Activated CD8-positive, alpha-beta memory T cell treated with anti-CD3 and anti-CD28 coated beads, Interleukin-2, amount 50 U/mL, for 1 hour (primary cell): ENCODE data around the gene CLTB.

ENCODE experiments used
- DNase-seq: peaks from one replicate; pipeline ENCODE4 v3.0.0-alpha.2; 2020; ENCODE audit errors: extremely low read depth

Gene CLTB

DNA sequence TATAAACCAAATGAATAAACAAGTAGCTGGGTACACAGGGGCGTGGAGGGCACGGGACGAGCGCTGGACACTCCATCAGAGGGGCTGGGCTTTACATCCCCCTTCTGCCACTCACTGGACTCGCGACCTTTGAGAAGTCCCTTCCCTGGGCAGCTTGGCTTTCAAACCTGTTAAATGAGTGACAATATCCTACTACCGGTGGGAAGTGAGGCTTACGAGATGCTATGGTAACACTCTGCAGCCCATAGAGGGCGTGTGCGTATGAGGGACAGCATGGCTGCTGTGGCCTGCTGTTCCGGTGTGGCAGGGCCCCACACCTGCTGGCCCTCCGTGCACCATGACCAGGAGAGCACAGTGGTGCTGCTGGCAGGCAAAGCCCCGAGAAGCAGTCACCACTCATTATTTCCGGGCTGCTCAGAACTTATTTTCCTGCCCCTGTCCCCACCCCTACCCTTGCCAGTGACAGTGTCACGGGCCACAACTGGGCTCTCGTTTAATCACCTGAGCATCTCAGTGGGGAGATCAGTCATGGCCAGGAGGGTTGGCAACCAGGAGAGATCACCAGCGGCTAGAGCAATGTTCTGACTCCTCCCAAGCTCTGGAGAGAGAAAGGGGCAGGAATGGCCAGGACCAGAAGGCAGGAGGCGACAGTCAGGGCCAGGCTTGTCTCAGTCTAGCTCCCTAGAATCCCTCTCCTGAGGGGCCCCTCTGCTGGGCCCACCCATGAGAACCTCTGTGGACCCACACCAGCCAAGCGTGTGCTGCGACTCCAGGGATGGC lies 10.5 kb downstream of the CLTB start:
- no peak for DNase-seq

DNA sequence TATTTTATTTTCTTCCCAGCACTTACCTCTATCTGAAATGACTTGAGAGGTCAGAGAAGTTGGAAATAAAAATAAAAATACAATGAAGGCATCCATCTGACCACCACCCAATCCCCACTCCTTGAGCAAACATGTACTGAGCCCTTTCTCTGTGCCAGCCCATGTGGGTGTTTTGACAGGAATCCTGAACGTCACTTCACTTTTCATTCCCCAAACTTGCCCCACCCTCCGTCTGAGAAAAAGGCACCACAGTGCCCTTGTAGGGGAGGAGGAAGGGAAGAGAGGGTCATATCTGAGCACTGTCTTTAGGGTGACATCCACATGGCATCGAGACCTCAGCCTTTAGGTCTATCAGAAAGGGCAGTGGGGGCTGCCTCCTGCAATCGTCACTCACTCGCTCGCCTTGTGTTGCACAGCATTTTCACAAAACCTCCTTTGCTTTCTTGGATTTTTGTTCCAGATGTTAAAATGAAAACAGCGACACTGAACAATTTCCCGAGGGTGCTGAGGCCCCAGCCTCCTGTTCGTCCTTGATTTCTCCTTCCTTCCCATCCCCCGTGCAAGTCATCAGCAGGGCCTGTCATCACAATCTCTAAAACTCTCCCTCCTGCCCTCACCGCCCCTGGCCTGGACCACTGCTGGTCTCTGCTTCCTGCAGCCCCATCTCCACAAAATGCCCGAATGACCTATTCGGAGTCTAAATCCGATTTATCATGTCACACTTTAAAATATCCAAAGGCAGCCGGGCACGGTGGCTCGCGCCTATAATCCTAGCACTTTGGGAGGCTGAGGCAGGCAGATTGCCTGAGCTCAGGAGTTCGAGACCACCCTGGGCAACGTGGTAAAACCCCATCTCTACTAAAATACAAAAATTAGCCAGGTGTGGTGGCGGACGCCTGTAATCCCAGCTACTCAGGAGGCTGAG lies 14.8 kb downstream of the CLTB start:
- DNase-seq = no peak

DNA sequence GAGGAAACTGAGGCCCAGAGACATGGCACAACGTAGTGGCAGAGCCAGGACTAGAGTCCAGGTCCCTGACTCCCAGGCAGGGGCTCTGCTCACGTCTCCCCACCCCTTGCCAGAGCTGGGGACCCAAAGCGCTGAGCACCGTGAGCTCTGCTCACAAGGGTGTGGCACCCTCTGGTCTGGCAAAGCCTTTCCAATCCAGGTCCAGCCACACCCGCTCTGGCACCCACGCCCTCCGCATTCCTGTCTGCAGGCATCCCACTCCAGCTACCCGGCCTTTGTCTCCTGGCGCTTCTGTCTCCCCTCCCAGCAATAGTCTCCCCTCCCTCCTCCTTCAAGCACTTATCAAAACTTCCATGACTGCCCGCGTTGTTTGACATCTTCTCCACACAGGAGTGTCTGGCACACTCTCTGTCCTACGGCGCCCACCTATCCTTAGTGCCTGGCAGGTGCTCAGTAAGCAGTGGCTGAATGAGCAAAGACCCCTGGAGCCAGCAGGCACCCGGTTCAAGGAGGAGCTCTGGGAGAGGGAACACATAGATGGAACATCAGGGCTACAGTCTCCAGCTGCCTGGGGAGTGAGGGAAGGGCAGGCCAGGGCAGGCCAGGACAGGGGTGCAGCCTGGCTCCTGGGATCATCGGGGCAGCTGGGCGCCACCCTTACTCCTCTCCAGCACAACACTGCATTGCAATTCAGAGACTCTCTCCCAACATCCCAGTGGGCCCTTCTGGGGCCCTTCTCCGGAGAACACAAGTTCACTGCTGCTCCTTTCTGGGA lies 15.8 kb downstream of the CLTB start:
- no peak for DNase-seq

DNA sequence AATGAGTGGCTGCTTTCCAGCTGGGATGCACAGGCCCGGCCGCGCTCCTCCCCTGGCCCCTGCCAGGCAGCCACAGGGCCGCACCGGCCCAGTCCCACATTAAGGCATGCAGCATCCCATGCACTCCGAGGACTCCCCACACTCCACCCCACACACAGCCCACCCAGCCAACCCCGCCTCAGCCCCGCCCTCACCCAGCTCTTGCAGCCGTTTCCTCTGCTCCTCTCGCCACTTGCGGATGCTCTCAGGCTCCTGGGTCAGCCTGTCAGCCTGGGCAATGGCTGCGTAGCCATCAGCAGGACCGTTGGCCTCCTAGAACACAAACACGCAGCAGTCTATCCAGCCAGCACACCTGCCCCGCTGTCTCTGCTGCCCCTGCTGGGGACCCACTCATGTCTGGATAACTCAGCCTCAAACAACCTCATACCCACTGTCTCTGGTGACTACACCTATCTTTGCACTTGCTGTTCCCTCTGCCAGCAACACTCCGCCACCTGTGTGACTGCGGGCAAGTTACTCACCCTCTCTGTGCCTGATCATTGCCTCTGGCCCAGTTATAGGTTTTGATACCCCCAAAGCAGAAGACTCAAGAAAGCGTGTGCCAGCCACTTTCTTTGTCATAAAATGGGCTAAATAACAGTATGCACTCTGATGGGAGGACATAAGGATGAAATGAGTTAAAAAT lies 18.5 kb downstream of the CLTB start:
- no peak for DNase-seq

DNA sequence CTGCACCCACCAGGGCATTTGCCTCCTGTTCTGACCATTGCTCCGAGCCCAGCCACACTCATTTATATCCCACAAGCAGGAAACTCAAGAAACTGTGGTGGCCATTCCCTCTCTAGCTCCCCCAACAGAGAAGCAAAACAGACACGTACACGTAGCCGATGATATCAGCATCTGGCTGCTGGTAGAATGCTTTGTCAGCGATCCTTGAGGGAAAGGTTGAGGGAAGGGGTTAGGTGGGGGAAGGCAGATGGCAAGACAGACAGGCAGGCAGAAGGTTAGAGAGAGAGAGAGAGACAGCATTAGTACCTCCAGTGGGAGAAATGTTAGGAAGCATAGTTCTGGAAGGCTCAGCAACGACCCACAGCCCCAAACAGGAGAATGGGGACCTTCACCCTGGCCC lies 20.0 kb downstream of the CLTB start:
- no peak for DNase-seq

DNA sequence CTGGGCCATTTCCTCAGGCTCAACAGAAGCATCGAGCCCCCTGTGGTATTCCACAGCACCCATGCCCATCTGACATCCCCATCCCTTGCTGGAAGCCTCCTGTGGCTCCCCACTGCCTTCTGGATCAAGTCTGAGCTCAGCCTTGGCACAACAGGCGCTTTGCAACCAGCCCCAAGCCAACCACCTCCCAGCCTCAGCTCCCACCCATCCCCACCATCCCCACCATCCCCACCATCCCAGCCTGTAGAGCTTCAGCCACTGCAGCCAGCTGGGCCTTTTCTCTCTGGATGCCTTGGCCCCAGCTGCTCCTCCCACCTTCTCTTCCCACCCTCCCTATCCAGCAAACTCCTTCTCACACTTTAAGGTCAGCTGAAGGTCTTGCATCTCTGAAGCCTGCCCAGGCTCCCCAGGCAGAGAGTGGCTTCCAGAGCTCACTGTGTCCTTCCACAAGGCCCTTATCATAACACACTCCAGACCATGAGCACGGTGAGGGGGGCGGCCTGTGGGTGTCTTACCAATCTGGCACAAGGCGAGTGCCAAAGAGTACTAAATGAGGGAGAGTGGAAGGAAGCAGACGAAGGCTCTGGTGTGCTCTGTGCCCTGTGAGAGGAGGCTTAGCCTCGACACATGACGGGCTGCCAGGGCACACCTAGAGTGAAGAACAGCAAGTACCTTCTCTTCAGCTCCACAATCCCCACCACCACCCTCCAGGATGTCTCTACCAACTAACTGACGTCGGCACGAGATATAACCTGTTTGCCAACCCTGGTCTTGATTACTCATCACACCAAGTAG lies 21.3 kb downstream of the CLTB start:
- DNase-seq = no peak

DNA sequence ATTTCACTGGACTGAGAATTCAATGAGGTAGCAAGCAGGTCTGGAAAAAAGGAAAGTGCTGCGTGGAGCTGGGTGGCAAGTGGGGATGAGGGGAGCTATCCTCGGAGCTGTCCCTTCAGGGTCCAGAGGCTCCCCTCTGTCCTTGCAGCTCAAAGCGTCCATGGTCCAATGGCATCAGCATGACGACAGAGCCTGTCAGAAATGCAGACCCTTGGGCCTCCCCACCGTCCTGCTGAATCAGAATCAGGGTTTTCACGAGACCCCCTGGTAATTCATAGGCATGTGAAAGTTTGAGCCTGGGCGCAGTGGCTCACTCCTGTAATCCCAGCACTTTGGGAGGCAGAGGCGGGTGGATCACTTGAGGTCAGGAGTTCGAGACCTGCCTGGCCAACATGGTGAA lies 22.2 kb downstream of the CLTB start:
- no peak for DNase-seq

DNA sequence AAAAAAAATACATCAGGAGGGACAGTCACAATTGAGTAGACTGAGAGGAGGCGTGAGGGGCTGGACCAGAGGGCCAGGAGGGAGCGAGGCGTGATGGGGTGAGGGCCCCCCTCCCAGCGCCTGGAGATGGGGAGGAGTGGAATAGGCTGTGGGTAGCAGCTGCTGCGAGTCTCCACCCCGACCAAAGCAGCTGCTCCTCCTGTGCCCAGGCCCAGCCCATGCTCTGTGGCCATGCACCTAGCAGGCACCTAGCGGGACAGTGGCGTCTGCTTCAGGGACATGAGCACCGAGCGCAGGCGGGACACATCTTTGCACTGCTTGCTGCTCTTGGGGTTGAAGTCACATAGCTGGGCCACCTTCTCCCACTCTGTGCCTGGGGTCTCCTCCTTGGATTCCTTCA lies 23.8 kb downstream of the CLTB start:
- DNase-seq = no peak

DNA sequence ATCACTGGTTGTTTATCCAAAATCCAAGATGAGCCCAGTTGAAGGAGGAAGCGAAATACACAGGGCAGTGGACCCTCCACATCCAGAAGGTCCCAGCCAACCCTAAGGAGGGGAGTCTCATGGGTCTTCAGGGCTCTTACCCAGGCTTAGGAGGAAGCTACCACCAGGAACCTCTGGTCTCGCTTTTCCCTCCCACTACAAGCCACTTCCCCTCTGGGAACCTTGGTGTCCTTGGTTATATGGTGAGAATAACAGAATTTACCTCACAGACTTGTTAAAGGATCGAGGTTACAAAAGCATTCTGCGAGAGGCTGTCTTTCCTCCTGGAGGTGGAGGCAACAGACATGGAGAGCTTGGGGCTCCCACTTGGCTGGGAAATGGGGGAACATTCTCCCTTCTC lies 24.3 kb downstream of the CLTB start:
- DNase-seq = no peak

DNA sequence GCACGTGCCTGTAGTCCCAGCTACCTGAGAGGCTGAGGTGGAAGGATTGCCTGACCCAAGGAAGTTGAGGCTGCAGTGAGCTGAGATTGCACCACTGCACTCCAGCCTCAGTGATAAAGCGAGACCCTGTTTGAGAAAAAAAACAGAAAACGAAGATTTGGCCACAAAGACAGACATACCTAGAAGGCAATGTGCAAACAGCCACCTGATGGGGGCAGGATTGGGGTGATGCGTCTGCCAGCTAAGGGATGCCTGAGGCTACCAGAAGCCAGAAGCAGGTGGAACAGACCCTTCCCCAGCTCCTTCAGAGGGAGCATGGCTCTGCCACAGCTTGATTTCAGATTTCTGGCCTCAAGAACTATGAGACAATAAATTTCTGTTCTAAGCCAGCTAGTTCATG lies 24.9 kb downstream of the CLTB start:
- no peak for DNase-seq

DNA sequence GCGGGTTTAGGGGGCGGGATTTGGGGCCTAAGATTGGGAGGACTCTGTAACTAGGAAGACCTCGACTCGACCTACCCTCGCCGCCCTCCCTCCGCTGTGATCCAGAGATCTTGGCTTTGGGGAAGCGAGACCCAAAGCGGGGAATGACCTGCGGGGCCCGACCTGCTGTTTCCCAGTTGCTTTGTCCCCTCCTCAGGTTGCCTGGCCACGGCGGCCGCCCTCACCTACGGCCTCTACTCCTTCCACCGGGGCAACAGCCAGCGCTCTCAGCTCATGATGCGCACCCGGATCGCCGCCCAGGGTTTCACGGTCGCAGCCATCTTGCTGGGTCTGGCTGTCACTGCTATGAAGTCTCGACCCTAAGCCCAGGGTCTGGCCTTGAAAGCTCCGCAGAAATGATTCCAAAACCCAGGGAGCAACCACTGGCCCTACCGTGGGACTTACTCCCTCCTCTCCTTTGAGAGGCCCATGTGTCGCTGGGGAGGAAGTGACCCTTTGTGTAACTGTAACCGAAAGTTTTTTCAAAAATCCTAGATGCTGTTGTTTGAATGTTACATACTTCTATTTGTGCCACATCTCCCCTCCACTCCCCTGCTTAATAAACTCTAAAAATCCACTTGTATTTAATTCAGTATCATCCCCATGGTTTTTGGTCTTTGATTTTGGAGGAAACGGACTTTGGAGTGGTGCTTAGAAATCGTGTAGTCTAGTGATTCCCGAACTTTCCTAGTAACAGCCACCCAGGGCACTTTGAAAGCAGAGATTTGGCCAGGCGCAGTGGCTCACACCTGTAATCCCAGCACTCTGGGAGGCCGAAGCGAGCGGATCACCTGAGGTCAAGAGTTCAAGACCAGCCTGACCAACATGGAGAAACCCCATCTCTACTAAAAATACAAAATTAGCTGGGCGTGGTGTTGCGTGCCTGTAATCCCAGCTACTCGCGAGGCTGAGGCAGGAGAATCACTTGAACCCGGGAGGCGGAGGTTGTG lies 26.9 kb downstream of the CLTB start:
- no peak for DNase-seq

DNA sequence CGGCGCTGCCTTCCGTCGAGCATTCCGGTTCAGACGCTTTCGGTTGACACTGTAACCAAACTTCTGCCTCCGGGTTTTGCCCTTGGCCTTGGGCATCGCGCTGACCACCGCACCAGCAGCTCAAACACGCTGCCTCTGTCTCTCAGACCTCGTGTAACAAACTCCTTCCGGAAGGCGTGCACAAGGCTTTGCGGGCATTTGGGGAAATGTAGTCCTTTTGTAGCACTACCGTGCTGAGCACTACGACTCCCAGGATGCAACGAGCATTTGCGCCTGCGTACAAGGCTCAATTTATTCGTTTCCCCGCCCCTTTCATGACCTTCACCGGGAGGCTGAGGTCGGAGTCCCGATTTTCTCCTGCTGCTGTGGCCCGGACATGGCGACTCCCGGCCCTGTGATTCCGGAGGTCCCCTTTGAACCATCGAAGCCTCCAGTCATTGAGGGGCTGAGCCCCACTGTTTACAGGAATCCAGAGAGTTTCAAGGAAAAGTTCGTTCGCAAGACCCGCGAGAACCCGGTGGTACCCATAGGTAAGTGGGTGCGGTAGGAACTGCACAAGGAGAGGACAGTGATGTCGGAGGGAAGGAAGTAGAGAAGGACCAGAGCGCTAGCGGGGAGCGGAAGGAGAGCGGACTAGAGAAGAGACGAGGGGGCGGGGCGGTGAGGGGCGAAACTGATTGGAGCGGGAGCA lies 27.8 kb downstream of the CLTB start, which contains the start of the genes HIGD2A and NOP16:
TSS of gene HIGD2A (plus strand) at position 308 of the 691 bp plus-strand sequence. CDS start at position 377, 69 bp downstream.
TSS of gene NOP16 (minus strand) at position 155 of the 691 bp plus-strand sequence. CDS start at position 96, 59 bp downstream.
- DNase-seq = peak; percentile 100

DNA sequence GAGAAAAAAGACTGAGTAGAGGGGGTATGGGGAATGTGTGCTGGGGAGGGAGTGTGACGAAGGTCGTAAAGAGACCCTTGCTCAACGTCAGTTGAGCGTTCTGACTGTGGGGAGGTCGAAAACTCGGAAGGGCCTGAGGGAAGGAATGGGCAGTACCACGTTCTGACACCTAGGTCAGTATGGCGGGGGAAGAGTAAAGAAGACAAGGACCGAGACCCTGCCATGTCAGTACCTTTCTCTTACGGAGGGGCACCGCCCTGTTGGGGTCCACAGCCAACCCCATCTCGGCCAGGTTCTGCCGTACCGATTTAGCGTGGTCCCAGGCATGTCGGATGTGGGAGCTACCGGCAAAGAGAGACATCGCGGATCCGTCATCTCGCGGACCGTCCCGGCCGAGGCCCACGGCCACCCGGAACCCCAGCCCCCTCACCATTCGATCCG lies 28.3 kb downstream of the CLTB start:
- no peak for DNase-seq

DNA sequence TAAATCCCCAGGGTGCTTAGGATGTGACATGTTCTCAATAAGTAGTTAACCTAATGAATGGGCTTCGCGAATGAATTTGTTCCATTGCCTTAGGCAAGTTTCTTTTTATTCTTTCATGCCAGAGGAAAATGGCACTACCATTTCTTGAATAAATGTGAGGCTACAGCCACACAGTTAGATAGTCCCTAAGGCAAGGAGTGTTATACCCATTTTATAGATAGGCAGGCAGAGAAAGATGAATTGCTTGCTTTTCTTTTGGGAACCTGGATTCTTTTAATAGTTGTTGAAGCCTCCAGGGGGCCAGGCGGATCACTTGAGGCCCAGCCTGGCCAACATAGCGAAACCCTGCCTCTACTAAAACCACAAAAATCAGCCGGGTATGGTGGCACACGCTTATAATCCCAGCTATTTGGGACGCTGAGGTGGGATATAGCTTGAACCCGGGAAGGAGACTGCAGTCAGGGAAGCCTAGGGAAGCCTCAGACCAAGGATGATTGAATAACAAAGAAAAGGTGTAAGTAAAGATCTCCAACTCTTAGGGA lies 28.9 kb downstream of the CLTB start:
- no peak for DNase-seq

DNA sequence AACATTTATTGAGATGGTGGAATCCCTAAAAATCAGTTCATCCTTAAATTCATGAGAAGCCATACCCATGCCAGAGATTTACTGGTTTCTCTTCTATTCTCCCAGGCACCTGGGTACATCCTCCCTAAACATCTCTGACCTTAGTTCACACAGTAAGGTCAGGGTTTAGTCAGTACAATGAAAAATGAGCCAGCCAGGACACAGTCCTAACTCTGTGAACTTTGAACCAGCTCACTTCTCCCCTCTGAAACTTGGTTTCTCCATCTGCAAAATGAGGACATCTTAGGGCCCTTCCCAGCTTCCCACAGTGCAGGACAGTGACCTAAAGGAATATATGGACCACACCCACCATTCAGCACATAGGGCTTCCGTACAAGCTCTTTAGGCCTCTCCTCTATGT lies 29.8 kb downstream of the CLTB start:
- DNase-seq = no peak

DNA sequence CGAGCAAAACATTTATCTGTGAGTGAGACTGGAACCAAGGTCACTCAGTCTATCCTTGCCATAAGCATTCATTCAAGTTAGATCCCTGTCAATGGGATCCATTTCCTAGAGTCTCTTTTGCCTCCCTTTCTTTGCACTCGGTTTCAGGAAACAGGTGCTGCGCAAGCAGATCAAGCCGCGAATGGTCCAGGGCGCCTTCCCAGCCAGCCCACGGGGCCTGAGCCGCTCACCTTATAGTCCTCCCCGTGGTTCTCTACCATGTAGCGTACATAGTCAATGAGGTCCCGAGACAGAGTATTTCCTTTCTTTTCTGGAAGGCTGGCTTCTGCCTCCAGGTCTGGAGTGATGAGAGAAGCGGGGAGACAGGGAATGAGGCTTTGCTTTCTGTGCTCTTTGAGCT lies 31.3 kb downstream of the CLTB start:
- no peak for DNase-seq

DNA sequence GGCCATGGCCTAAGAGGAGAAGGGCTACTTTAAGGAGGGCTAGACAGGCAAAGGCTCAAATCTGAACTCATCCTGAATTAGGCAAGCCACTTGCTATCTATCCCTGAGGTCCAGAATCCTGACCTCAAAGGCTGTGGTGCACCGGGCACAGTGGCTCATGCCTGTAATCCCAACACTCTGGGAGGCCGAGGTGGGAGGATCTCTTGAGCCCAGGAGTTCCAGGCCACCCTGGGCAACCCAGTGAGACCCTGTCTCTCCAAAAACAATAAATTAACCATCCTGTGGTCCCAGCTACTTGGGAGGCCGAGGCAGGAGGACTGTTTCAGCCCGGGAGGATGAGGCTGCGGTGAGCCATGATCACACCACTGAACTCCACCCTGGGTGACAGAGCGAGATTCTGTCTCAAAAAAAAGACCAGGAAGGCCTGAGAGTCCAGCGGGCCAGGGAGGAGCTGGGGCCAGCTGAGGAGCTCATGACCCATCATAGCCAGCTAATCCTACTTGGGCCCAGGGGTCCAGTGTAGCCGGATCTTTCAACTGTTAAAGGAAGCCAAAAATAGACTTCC lies 31.9 kb downstream of the CLTB start:
- DNase-seq = no peak

DNA sequence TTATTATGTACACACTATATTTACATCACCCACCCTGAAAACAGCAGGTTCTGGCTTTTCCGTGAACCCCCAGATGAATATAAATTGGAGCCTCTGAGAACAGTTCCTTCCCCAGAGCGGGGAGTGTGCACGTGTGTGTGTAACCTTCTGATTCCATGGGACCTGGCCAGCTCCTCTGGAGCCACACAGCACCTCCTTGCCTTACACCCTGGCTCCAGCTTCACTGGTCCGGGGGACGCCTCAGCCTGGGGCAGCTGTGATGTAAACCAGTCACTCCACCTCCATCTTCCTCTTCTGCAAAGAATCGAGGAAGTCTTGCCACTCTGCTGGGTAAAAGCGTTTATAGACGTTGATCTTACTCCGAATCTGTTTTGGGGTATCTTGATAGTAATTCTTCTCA lies 32.4 kb downstream of the CLTB start:
- no peak for DNase-seq
